GM04504 (cell line): ENCODE data around the gene PRDM1.
"Not testable (repeated sequence)": the region's sequence is repeated elsewhere in the genome, so short reads cannot be mapped to it uniquely, and the experiment has no call there.

Source experiments
- DNase-seq: peaks from one replicate; pipeline ENCODE4 v3.0.0-alpha.2; 2012; ENCODE audit warnings: low read depth

The PRDM1 gene

DNA sequence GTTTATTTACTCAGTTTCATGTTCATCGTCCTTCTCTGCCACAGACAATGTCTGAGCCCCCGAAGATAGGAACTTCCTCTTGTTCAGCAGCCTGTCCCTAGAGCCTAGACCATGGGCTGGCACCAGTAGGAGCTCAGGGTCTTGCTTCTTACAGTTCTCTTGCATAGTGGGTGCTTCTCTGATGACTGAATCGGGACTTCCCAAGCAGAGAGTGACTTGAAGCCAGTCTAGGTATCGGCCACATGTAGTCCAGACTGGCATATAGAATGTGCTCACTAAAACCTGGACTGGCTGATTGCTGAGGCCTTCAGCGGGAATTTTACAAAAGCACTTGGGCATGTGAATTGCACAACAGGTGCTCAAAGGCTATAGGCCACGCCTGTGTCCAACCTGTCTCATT, 52.0 kb downstream of the PRDM1 start:
- no peak for DNase-seq

DNA sequence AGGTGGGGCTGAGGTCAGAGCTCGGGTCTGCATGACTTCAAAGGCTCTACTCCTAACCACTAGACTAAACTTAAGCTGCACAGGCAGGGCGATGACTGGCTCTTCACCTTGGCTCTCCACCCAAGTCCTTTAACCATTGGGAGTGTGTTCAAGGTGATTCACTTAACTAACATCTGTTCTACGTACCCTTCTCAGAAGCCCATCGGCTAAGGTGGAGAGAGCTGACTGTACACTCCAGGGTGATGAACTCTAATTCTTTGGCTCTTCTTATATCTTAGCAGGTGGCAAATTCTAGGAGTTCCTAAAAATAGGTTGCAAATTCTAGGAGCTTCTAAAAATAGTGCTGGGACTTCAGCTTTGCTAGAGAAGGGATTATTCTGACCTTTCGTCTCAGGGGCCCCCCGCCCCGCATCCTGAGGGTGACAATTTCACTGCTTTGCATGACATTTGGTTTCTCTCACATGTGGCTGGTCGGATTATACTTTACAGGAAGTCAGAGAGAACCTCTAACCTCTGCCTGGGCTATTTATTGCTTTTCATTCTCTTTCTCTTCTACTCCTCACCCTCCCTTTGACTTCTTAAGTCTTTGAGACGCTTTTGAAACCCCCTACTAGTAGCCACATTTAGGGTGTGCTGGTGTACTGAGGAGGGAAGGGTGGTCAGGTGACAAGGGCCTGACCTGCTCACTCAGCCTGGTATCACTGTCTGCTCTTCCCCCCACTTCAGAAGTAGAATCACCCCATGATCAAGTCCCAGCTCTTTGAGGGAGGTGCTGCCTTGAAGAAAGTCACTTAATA, 55.5 kb downstream of the PRDM1 start:
- no peak for DNase-seq

DNA sequence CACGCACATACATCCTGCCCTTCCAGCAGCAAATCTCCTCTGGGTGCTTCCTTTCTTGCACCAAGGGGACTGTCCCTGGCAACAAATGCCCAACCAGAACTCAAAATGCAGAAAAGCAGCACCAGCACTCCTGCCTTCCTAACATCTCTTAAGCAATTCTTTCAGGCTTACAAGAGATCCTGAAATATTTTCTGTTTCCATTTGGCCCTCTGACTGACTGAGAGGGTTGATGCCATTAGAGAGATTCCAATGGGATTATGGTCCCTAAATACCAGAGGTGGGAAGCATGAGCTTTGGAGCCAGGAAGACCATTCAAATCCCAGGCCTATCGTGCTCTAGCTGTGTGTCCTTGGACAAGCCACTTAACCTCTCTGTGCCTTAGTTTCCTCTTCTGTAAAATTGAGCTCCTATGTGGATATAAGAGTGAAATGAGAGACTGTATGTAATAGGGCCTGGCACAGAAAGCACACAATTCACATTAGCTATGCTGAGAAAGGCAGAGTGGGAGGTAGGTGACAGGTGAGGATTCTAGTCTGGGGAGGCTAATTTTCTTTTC, 56.8 kb downstream of the PRDM1 start:
- no peak for DNase-seq

DNA sequence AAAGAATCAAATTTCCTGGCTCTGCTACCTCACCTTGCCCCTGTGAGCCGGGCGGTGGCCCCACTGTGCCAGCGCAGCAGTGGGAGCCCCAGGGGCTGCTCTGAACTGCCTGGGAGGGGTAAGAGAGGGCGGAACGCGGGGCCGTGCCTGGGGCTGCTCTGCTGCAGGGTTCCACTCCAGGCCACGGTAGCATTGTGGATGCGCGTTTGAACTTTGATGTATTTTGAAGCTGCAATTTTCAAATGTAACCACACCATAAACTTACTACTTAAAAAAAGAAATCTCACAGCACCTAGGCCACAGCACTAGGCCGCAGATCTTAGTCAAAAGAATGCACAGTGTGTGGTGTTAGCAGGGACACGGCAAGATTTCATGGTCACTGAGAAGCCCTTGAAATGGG, 57.5 kb downstream of the PRDM1 start:
- DNase-seq: no peak

DNA sequence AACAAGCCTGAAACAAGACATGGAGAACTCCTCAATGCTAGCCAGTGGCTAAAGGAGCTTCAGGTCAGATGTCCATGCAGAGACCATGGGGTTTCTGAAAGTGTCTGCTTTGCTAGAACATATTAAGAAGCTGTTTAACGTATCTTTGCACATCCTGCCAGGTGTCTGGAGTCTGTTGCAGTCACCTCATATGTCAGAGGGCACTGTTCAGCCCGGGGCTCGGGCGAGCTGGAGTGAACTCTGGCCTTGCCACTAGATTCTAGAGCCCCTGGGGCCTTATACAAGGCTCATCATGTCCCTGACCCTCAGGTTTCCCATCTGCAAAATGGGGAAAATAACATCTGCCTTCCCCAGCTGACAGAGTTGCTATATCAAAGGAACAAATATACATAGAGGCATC, 59.0 kb downstream of the PRDM1 start:
- no peak for DNase-seq

DNA sequence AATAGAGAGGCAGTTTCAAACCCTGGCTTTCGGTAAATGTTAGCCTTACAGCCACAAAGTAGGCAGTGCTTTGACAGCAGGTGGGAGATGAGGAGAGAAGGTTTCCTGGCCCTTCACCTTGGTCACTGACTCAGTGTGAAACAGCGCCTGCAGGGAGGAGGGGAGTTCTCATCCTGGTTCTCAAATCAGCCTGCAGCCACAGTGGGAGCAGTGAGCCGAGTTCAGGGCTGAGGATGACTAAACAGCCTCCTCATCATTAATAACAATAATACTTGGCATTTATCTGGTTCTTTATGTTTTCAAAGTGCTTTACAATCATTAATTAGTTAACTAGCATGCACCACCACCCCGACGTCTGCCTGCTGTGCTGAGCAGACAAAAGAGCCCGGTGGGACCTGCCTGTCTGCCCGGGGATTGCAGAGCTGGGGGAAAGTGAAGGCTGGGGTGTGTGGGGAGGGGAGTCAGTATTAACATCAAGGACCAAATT, 59.6 kb downstream of the PRDM1 start:
- no peak for DNase-seq

DNA sequence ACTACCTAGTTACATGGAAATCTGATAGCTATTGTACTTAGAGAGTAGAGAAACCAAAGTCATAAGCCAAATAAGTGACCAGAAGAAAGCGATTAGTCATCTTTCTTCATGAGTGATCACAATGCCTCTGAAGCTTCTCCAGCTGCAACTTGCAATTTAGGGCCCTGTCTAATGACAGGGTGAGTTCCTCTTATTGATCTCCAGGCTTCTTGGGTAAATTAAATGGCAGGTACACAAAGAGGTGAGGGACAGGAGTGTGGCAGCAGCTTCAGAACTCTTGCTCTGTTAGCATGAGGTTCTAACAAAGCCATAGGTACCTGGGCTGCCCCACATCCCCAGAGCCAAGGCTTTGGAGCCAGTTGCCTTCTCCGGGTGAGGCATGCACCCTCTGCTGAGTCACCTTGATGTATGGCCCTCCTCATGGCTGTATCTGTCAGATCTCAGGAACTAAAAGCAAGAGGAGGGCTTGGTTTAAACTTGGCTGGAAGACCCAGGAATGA, 60.8 kb downstream of the PRDM1 start:
- DNase-seq: no peak

DNA sequence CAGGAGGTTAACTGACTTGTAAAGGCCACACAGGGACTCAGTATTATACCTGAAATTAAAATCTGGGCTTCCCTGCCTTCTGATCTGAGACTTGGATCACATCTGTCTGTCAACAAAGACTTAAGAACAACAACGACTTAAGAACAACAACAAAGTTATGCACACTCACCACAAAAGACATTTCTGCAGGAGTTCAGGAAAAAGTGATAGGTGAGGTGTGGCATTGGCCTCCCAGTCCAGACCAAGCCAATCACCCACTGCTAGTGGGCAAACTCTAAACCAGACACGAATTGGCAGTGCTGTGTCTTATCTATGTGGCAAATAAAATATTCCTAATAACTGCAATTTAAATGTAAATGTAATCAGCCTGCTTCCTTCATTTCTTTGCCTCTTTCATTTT, 61.3 kb downstream of the PRDM1 start:
- no peak for DNase-seq

DNA sequence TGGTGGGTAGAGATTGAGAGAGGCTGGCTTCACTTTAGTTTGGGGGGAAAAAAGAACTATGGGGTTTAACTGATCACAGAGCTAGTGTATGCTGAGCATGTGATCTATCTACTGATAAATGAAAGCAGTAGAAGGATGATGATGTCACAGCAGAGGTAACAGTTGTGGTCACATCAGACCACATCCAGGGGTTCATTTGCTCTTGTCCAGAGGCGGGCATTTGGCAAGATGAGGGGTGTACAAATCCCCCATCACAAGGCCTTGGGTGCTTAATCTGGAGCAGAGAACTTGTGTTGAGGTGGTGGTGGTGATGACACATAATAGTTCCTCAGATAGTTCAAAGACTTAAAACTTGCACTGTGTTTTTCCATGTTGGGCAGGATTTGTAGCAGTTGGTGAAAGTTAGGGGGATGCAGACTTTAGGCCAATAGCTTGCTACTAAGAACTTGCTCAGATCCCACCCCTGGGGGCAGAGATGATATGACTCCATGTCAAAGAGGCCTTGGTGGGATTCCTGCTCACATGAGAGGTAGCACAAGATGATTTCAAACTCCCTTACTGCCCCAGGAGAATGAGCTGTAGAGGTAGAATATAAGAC, 63.4 kb downstream of the PRDM1 start:
- no peak for DNase-seq

DNA sequence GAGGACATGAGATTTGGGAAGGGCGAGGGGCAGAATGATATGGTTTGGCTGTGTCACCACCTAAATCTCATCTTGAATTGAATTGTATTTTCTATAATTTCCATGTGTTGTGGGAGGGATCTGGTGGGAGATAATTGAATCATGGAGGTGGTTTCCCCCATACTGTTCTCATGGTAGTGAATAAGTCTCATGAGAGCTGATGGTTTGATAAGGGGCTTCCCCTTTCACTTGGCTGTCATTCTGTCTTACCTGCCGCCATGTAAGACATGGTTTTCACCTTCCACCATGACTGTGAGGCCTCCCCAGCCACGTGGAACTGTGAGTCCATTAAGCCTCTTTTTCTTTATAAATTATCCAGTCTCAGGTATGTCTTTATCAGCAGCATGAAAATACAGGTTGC, 66.3 kb downstream of the PRDM1 start:
- DNase-seq: not testable (repeated sequence)

DNA sequence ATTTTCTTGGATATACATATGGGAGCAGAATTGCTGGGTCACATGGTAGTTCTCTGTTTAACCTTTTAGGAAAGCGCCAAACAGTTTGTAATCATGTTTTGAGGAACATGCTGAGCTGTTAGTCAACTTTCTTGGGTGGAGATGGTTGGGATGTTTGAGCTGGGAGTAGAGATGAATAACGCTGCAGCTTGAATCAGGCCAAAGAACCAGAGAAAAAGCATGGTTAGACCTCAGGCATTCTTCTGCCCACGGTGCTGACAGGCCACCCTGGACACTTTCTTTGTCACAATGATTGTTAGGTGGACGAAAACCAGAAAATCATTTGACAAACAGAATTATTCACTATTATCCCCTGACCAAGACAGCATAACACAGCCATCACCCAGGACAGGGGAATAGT, 66.8 kb downstream of the PRDM1 start:
- no peak for DNase-seq

DNA sequence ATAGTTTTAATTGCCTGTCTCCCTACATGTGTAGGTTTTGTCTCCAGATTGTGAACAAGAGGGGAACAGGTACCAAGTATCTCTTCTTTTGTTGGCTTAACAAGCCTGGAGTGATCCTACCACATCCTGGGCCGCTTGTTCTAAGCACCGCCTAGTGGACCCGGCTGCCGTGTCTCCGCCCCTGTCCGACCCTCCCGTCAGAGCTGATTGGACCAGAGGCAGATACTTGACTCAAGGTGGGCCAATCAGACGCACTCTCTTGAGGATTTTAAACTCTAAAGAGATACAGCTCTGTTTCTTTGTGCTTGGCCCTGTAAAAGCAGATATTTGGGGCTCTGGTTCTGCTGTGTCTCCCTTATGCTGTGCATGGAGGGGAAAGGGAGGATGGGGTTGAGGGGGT, 68.2 kb downstream of the PRDM1 start:
- DNase-seq: no peak

DNA sequence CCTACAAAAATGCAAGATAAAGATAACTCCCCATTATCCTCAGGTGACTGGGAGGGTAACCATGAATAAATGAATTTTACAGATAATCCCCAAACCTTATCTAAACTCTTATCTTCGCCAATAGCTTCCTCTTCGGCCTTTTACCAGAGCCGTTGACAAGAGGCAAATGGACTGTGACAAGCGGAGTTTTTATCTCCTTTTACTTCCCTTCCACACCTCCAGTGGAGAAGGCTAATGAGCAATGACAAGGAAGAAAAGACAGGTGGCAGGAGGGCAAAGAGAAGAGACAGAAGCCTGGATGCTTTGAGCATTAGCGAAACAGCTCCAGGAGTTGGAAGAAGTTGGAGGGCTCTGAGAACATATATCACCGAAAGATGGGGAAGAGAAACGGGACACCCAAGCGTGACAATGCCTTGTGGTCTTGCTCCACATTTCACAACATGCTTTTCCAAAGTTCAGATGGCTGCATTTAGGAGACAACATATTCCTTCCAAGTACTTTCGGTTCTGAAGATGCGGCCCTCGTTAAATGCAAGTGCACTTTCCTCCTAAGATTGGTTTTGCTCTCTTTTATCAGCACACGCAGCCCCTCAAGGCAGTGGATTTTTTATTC, 69.2 kb downstream of the PRDM1 start:
- peak; percentile 68 for DNase-seq

DNA sequence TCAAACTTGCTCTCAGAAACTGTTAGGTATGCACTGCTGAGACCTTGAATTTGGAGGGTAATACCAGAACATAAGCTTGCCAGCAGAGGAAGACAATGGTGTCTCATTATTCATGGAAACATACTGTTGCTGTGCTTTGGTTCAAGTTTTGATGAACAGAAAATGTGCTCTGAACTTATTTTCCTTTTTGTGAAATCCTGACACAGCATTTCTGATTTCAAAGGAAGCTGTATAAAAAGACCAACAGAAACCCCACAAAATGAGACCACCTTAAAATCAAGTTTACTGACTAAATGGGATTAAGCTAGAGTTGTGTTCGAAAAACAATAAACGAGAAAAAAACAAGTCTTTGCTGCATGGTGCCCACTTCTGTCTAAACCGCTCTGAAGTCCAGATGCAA, 70.3 kb downstream of the PRDM1 start:
- no peak for DNase-seq

DNA sequence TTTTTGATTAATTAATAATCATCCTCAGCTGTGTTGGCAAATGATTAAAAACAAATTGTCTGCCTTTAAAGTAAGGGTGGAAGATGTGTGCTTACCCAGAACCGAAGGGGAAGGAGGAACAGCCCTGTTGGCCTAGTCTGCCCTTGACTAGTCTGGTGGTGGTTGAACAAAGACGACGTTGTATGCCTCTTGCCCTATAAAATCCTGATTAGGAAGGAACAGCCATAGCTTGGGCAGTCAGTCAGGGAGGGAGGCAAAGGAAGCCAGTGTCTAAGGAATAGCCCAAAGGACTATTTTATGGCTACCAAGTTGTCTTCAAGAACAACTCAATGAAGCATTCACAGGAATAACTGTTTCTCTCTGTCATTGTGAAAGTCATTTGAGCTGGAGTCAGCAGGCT, 70.7 kb downstream of the PRDM1 start:
- no peak for DNase-seq

DNA sequence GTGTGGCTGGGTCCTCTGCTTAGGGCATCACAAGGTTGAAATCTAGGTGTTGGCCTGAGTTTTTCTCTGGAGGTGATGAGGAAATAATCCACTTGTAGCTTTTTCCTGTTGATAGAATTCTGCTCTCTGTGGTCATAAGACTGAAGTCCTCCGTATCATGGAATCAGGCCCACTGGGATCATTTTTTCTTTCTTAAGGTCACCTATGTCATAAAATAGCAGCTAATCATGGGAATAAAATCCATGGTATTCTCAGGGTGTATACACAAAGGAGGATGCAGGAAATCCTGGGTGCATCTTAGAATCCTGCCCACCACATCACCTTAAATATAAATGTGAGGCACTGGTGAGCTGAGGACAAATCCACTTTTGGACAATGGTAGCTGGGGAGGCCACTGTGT, 72.7 kb downstream of the PRDM1 start:
- no peak for DNase-seq
